H1 (cell line): ENCODE results near the gene AIMP1. TPM values are rescaled to one million over a fixed set of nuclear protein-coding genes. Genes with fewer than 3 reads are reported as not detected.

Experiments
- CTCF ChIA-PET: fragments of 300-600 bp; sonication (Branson Sonifier 250); formaldehyde crosslinking; loops from one replicate; lab custom pipeline; 2021; ENCODE audit not compliant: partially characterized antibody; lab: Charles Lee
- POLR2A ChIA-PET: fragments of 300-600 bp; sonication (Branson Sonifier 250); formaldehyde crosslinking; loops from one replicate; lab custom pipeline; 2021; ENCODE audit warnings: inconsistent platforms; ENCODE audit not compliant: partially characterized antibody; lab: Charles Lee
- DNase-seq, 2 experiments: peaks; one replicate each; pipeline versions ENCODE4 v3.0.0 to v3.0.0-alpha.2; 2010 to 2022; ENCODE audit warnings: low spot score in 2 of 2, low read depth in 1 of 2, mixed read lengths in 1 of 2
- FAIRE-seq: peaks from 2 replicates; lab custom pipeline; 2011; peaks lifted over from hg19 to GRCh38; lab: Jason Lieb, UNC
- H2AFZ ChIP-seq: 2 replicates; pipeline ENCODE4 v1.8.1; 2012; ENCODE audit warnings: low read length, inconsistent platforms
- H2AK5ac ChIP-seq: 2 replicates; pipeline ENCODE4 v1.6.1; 2013; ENCODE audit warnings: low read depth, low read length
- H2BK120ac ChIP-seq: replicated peaks from 2 replicates; pipeline ENCODE3; 2013; ENCODE audit warnings: low read depth, low read length, inconsistent platforms
- H2BK12ac ChIP-seq: 2 replicates; pipeline ENCODE4 v1.6.1; 2013; ENCODE audit warnings: low read depth, low read length
- H2BK15ac ChIP-seq: 2 replicates; pipeline ENCODE4 v1.6.1; 2013; ENCODE audit warnings: low read length
- H2BK20ac ChIP-seq: 2 replicates; pipeline ENCODE4 v1.6.1; 2013; ENCODE audit warnings: low read length
- H2BK5ac ChIP-seq: 2 replicates; pipeline ENCODE4 v1.6.1; 2013; ENCODE audit warnings: low read depth, low read length
- H3K14ac ChIP-seq: 2 replicates; pipeline ENCODE4 v1.6.1; 2013; ENCODE audit warnings: inconsistent platforms; ENCODE audit not compliant: insufficient read length
- H3K18ac ChIP-seq: 2 replicates; pipeline ENCODE4 v1.6.1; 2013; ENCODE audit warnings: low read length; ENCODE audit errors: extremely low read depth
- H3K23ac ChIP-seq: 2 replicates; pipeline ENCODE4 v1.6.1; 2013; ENCODE audit warnings: inconsistent platforms; ENCODE audit not compliant: insufficient read length
- H3K23me2 ChIP-seq: 2 replicates; pipeline ENCODE4 v1.6.1; 2013; ENCODE audit warnings: low read depth, low read length
- H3K27ac ChIP-seq: 2 replicates; pipeline ENCODE4 v1.6.1; 2011; ENCODE audit warnings: low read depth, low read length, inconsistent platforms
- H3K27me3 ChIP-seq, 4 experiments: replicated peaks in 1 of 4; 1 replicate in 1 of 4; 2 replicates in 3 of 4; pipeline versions ENCODE4 v1.6.1 to v1.8.1; 2011 to 2013; ENCODE audit warnings: low read length in 3 of 4, mild to moderate bottlenecking in 3 of 4, inconsistent platforms in 2 of 4, mixed read lengths in 2 of 4, moderate library complexity in 1 of 4; ENCODE audit not compliant: control insufficient read depth in 3 of 4, insufficient read depth in 3 of 4; ENCODE audit errors: extremely low read depth in 1 of 4
- H3K36me3 ChIP-seq, 4 experiments: 2 replicates each; pipeline versions ENCODE4 v1.6.1 to v1.8.1; 2011 to 2013; ENCODE audit warnings: mild to moderate bottlenecking in 4 of 4, low read length in 3 of 4, moderate library complexity in 2 of 4, control low read depth in 1 of 4, inconsistent platforms in 1 of 4; ENCODE audit not compliant: insufficient read depth in 4 of 4, control insufficient read depth in 2 of 4
- H3K4ac ChIP-seq: replicated peaks from 2 replicates; pipeline ENCODE3; 2013; ENCODE audit warnings: low read length, low read depth, mixed read lengths, inconsistent platforms; ENCODE audit not compliant: insufficient read length
- H3K4me1 ChIP-seq, 4 experiments: replicated peaks in 1 of 4; 1 replicate in 1 of 4; 2 replicates in 3 of 4; pipeline versions ENCODE4 v1.6.1 to v1.8.1; 2011 to 2013; ENCODE audit warnings: low read length in 3 of 4, inconsistent platforms in 2 of 4, mixed read lengths in 1 of 4; ENCODE audit not compliant: insufficient read depth in 4 of 4, control insufficient read depth in 3 of 4
- H3K4me2 ChIP-seq, 2 experiments: 2 replicates each; pipeline versions ENCODE4 v1.6.1 to v1.8.1; 2011 to 2013; ENCODE audit warnings: low read depth in 2 of 2, low read length in 2 of 2, control low read depth in 1 of 2, inconsistent platforms in 1 of 2, mild to moderate bottlenecking in 1 of 2; ENCODE audit not compliant: insufficient read depth in 1 of 2
- H3K4me3 ChIP-seq, 4 experiments: fragments of 200-600, 300-600 bp in 1 of 4; sonication (generic), shearing (Covaris generic), sonication (Bioruptor Twin) in 1 of 4; 2 replicates each; pipeline versions ENCODE4 v1.5.1 to v1.8.1; 2011 to 2016; ENCODE audit warnings: low read length in 4 of 4, low read depth in 3 of 4, control low read depth in 2 of 4, inconsistent platforms in 2 of 4, mild to moderate bottlenecking in 2 of 4, mixed read lengths in 1 of 4, moderate library complexity in 1 of 4; ENCODE audit not compliant: insufficient read depth in 2 of 4; ENCODE audit errors: extremely low read depth in 1 of 4
- H3K56ac ChIP-seq: replicated peaks from 2 replicates; pipeline ENCODE3; 2013; ENCODE audit warnings: low read depth, mild to moderate bottlenecking, mixed read lengths, low read length, inconsistent platforms; ENCODE audit not compliant: insufficient read length
- H3K79me1 ChIP-seq: 2 replicates; pipeline ENCODE4 v1.6.1; 2013; ENCODE audit warnings: low read depth, low read length, control low read depth
- H3K79me2 ChIP-seq, 2 experiments: 2 replicates each; pipeline versions ENCODE4 v1.6.1 to v1.8.1; 2012 to 2013; ENCODE audit warnings: low read length in 2 of 2, mild to moderate bottlenecking in 2 of 2, inconsistent platforms in 1 of 2; ENCODE audit not compliant: insufficient read depth in 2 of 2, control insufficient read depth in 1 of 2
- H3K9ac ChIP-seq, 4 experiments: replicated peaks in 1 of 4; 1 replicate in 1 of 4; 2 replicates in 3 of 4; pipeline versions ENCODE4 v1.6.1 to v1.8.1; 2011 to 2013; ENCODE audit warnings: low read depth in 3 of 4, low read length in 3 of 4, control low read depth in 2 of 4, mild to moderate bottlenecking in 2 of 4, moderate library complexity in 2 of 4, inconsistent platforms in 1 of 4; ENCODE audit errors: extremely low read depth in 1 of 4
- H3K9me3 ChIP-seq, 2 experiments: 2 replicates each; pipeline versions ENCODE4 v1.6.1 to v1.8.1; 2012 to 2013; ENCODE audit warnings: mild to moderate bottlenecking in 2 of 2, moderate library complexity in 2 of 2, control low read depth in 1 of 2, inconsistent platforms in 1 of 2, low read depth in 1 of 2, low read length in 1 of 2, mixed read lengths in 1 of 2; ENCODE audit not compliant: insufficient read depth in 2 of 2
- H4K20me1 ChIP-seq, 2 experiments: replicated peaks in 1 of 2; 2 replicates each; pipeline versions ENCODE3 to v1.8.1; 2011 to 2013; ENCODE audit warnings: inconsistent platforms in 2 of 2, low read length in 2 of 2, mild to moderate bottlenecking in 1 of 2; ENCODE audit not compliant: insufficient read depth in 2 of 2, control insufficient read depth in 1 of 2
- H4K5ac ChIP-seq: 2 replicates; pipeline ENCODE4 v1.6.1; 2013; ENCODE audit warnings: low read length, low read depth, mixed read lengths, inconsistent platforms; ENCODE audit not compliant: insufficient read length
- H4K8ac ChIP-seq: 2 replicates; pipeline ENCODE4 v1.8.0; 2013; ENCODE audit warnings: mild to moderate bottlenecking, moderate library complexity, low read length, inconsistent platforms; ENCODE audit not compliant: insufficient read depth; ENCODE audit errors: extremely low read depth
- H4K91ac ChIP-seq: replicated peaks from 2 replicates; pipeline ENCODE3; 2013; ENCODE audit warnings: low read length, mixed read lengths, inconsistent platforms; ENCODE audit not compliant: insufficient read length
- ASH2L ChIP-seq: fragments of 200-600, 300-600 bp; sonication (generic); IDR thresholded peaks from one replicate; pipeline ENCODE4 v1.7.1; 2017; ENCODE audit warnings: low read length
- BACH1 ChIP-seq: IDR thresholded peaks from 2 replicates; pipeline ENCODE4 v1.6.1; 2012; ENCODE audit warnings: low read length, improper control_type of control experiment
- BRCA1 ChIP-seq: IDR thresholded peaks from 2 replicates; pipeline ENCODE4 v1.6.1; 2012; ENCODE audit warnings: low read depth, low read length, improper control_type of control experiment
- CHD1 ChIP-seq: IDR thresholded peaks from 2 replicates; pipeline ENCODE4 v1.6.1; 2012; ENCODE audit warnings: low read depth, low read length, improper control_type of control experiment
- CREB1 ChIP-seq: IDR thresholded peaks from 2 replicates; pipeline ENCODE4 v1.6.1; 2012; ENCODE audit warnings: inconsistent platforms
- EGR1 ChIP-seq: IDR thresholded peaks from 2 replicates; pipeline ENCODE4 v1.6.1; 2011; ENCODE audit warnings: low read depth, low read length, borderline replicate concordance
- FOSL1 ChIP-seq: IDR thresholded peaks from 2 replicates; pipeline ENCODE4 v1.6.1; 2011; ENCODE audit warnings: mild to moderate bottlenecking, low read depth, low read length, moderate library complexity; ENCODE audit not compliant: insufficient read depth
- NANOG ChIP-seq: IDR thresholded peaks from 2 replicates; pipeline ENCODE4 v1.6.1; 2011; ENCODE audit warnings: low read length, low read depth, mild to moderate bottlenecking, inconsistent platforms; ENCODE audit not compliant: insufficient read depth, poor library complexity, severe bottlenecking
- RAD21 ChIP-seq, 2 experiments: IDR thresholded peaks in 1 of 2; conservative IDR thresholded peaks in 1 of 2; 2 replicates each; pipeline ENCODE4 v1.6.1; 2011; ENCODE audit warnings: low read depth in 2 of 2, low read length in 2 of 2, improper control_type of control experiment in 1 of 2, inconsistent platforms in 1 of 2, mild to moderate bottlenecking in 1 of 2, moderate library complexity in 1 of 2
- SIN3A ChIP-seq, 2 experiments: IDR thresholded peaks in 1 of 2; conservative IDR thresholded peaks in 1 of 2; 2 replicates each; pipeline ENCODE4 v1.6.1; 2011 to 2012; ENCODE audit warnings: low read length in 2 of 2, improper control_type of control experiment in 1 of 2, low read depth in 1 of 2, mild to moderate bottlenecking in 1 of 2
- SRF ChIP-seq: IDR thresholded peaks from 2 replicates; pipeline ENCODE4 v1.6.1; 2011; ENCODE audit warnings: mild to moderate bottlenecking, low read depth, low read length, moderate library complexity
- TAF1 ChIP-seq: IDR thresholded peaks from 2 replicates; pipeline ENCODE4 v1.6.1; 2011; ENCODE audit warnings: mild to moderate bottlenecking, low read depth, low read length
- WGBS, 2 experiments: shearing (Covaris generic) in 1 of 2; methylation state at CpG; one replicate each; pipeline versions ENCODE4 v1.1.6 to v1.1.7; 2013 to 2015; ENCODE audit warnings: low lambda C conversion rate in 2 of 2, mixed read lengths in 2 of 2, inconsistent platforms in 1 of 2, low coverage in 1 of 2, missing lambda C conversion rate in 1 of 2; ENCODE audit not compliant: insufficient replicate concordance in 2 of 2, insufficient coverage in 1 of 2, insufficient read length in 1 of 2; ENCODE audit errors: extremely low coverage in 1 of 2, missing lambda C conversion rate in 1 of 2; 5-methylcytosine and 5-hydroxymethylcytosine counted together
- polyA plus RNA-seq, 7 experiments: library from polyadenylated mRNA; depleted of rRNA in 3 of 7; stranded (reverse) in 5 of 7; unstranded in 2 of 7; fragments of >200 nt in 5 of 7; fragments of 200-250 nt in 2 of 7; gene quantifications; 1 replicate in 5 of 7; 2 replicates in 1 of 7; 4 replicates in 1 of 7; pipeline versions ENCODE4 v1.2.1 to v1.2.3, GENCODE V29; 2011 to 2013; ENCODE audit warnings: missing spikeins in 2 of 7, mixed read lengths in 2 of 7
- total RNA-seq: library from RNA; stranded (reverse); fragmentation: NEBNext Ultra II Directional; extraction: Animal tissue kit (Norgen Biotek cat#: 25700); gene quantifications from 2 replicates; pipeline ENCODE4 v1.2.1, GENCODE V29; 2021
- TF ChIP-seq, protein P1 (sequence below): IDR thresholded peaks from 2 replicates; pipeline ENCODE4 v1.6.1; 2011; ENCODE audit warnings: low read depth, mild to moderate bottlenecking, low read length; ENCODE audit not compliant: insufficient read depth
- TF ChIP-seq, protein P2 (sequence below): IDR thresholded peaks from 2 replicates; pipeline ENCODE4 v1.6.1; 2012; ENCODE audit warnings: inconsistent platforms

The AIMP1 gene
- total and polyA plus RNA-seq, 2 of the 8 experiments (the other 6 are each of a cell fraction or from before 2014, with no cell fraction given): 7.9 to 54.6 TPM

- H2BK20ac ChIP-seq: no peak overlapping the region
- no peak overlapping the region for H3K4me3 ChIP-seq
- H2BK12ac ChIP-seq: no peak overlapping the region
- H3K36me3 ChIP-seq: no peaks in the 10 kb centered on the region
- no peaks in the 10 kb centered on the region for H3K9me3 ChIP-seq
- no peaks in the 10 kb centered on the region for H3K27me3 ChIP-seq
- no peak overlapping the region for H2AFZ ChIP-seq
- no peak overlapping the region for H4K5ac ChIP-seq
- FAIRE-seq (no peak), DNase-seq (no peak)
- no peaks in the 10 kb centered on the region for H3K79me2 ChIP-seq
- no peak overlapping the region for H2BK120ac ChIP-seq
- H3K9ac ChIP-seq: no peak overlapping the region
- no peak overlapping the region for H3K4ac ChIP-seq
- H4K8ac ChIP-seq: no peak overlapping the region
- H3K23me2 ChIP-seq: no peaks in the 10 kb centered on the region; the same call in 1 of the 2 replicates
- no peaks in the 10 kb centered on the region for H4K20me1 ChIP-seq
- H4K91ac ChIP-seq: no peak overlapping the region
- H2BK5ac ChIP-seq: no peak overlapping the region
- CTCF ChIA-PET: interaction anchor here (1.7 kb wide), 1 partner anchor 15 kb away, joined by 6 read pairs; no protein-coding TSS in a partner anchor
- 76% methylated on average over 4 of the region's 4 CpGs; no CpG with 5 or more reads in 1 of the 2 experiments for WGBS, 2 experiments
- POLR2A ChIA-PET: no interaction called here
- H3K56ac ChIP-seq: no peak overlapping the region
- no peak overlapping the region for H3K27ac ChIP-seq
- no peak overlapping the region for H3K14ac ChIP-seq
- no peak overlapping the region for H3K23ac ChIP-seq
- H2AK5ac ChIP-seq: no peak overlapping the region
- no peak overlapping the region for H2BK15ac ChIP-seq
- no peaks in the 10 kb centered on the region for H3K79me1 ChIP-seq
- no peaks in the 10 kb centered on the region for H3K4me1 ChIP-seq
- no peak overlapping the region for H3K4me2 ChIP-seq
- H3K18ac ChIP-seq: no peak overlapping the region
- no peak for TF ChIP-seq ASH2L
- no peak for TF ChIP-seq SIN3A (conservative IDR thresholded peaks at IDR 0.05 in 1 of 2, IDR thresholded peaks at IDR 0.05 in 1 of 2; ENCODE audit: low read depth in 1 of 2, low read length in 2 of 2)
- TF ChIP-seq TAF1: no peak
- no peak for TF ChIP-seq RAD21 (IDR thresholded peaks at IDR 0.05 in 1 of 2, conservative IDR thresholded peaks at IDR 0.05 in 1 of 2; ENCODE audit: low read depth in 2 of 2, low read length in 2 of 2)
- TF ChIP-seq NANOG: no peak
- TF ChIP-seq CHD1: no peak
- TF ChIP-seq EGR1: no peak
- no peak for TF ChIP-seq CREB1
- no peak for TF ChIP-seq BRCA1
- TF ChIP-seq, protein P1, sequence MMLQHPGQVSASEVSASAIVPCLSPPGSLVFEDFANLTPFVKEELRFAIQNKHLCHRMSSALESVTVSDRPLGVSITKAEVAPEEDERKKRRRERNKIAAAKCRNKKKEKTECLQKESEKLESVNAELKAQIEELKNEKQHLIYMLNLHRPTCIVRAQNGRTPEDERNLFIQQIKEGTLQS: no peak
- no peak for TF ChIP-seq BACH1
- TF ChIP-seq, protein P2, sequence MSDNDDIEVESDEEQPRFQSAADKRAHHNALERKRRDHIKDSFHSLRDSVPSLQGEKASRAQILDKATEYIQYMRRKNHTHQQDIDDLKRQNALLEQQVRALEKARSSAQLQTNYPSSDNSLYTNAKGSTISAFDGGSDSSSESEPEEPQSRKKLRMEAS: no peak
- TF ChIP-seq FOSL1: no peak
- no peak for TF ChIP-seq SRF
Measured at GRCh38 chr4:106355193-106355592, 38.8 kb downstream of the AIMP1 start.
